Kidney (tissue), 14 donors: ENCODE data around the gene SLC41A2. TPM values are rescaled to one million over a fixed set of nuclear protein-coding genes. Genes with fewer than 3 reads are reported as not detected.

ENCODE experiments used
- DNase-seq, 5 donors: peaks; one replicate each; pipeline ENCODE4 v3.0.0-alpha.2; 2013 to 2020
- FAIRE-seq: peaks from 2 replicates; lab custom pipeline; 2012; peaks lifted over from hg19 to GRCh38; lab: Jason Lieb, UNC
- H3K27ac ChIP-seq, 2 donors: one replicate each; pipeline ENCODE4 v1.7.0; 2013; ENCODE audit warnings: low read depth in 2 of 2, low read length in 2 of 2, inconsistent platforms in 1 of 2
- H3K27me3 ChIP-seq: one replicate; pipeline ENCODE4 v1.7.1; 2013; ENCODE audit warnings: low read length, inconsistent platforms; ENCODE audit not compliant: control insufficient read depth, insufficient read depth
- H3K36me3 ChIP-seq, 3 donors: one replicate each; pipeline versions ENCODE4 v1.7.0 to v1.7.1; 2013; ENCODE audit warnings: low read length in 3 of 3, control low read depth in 1 of 3, inconsistent platforms in 1 of 3; ENCODE audit not compliant: insufficient read depth in 3 of 3, control insufficient read depth in 2 of 3
- H3K4me1 ChIP-seq, 3 donors: one replicate each; pipeline versions ENCODE4 v1.7.0 to v1.7.1; 2013; ENCODE audit warnings: low read length in 3 of 3, inconsistent platforms in 1 of 3, low read depth in 1 of 3; ENCODE audit not compliant: control insufficient read depth in 2 of 3, insufficient read depth in 2 of 3
- H3K4me3 ChIP-seq, 3 donors: one replicate each; pipeline versions ENCODE4 v1.7.0 to v1.8.1; 2013; ENCODE audit warnings: low read length in 3 of 3, control low read depth in 1 of 3, inconsistent platforms in 1 of 3
- H3K9ac ChIP-seq, 3 donors: one replicate each; pipeline versions ENCODE4 v1.7.0 to v1.7.1; 2013; ENCODE audit warnings: low read length in 3 of 3, control low read depth in 1 of 3, inconsistent platforms in 1 of 3
- H3K9me3 ChIP-seq, 3 donors: one replicate each; pipeline versions ENCODE4 v1.7.0 to v1.7.1; 2013; ENCODE audit warnings: low read length in 3 of 3, control low read depth in 1 of 3, inconsistent platforms in 1 of 3; ENCODE audit not compliant: control insufficient read depth in 2 of 3, insufficient read depth in 1 of 3
- CTCF ChIP-seq: IDR thresholded peaks from 3 replicates; pipeline ENCODE4 v1.5.1; 2012; ENCODE audit warnings: mild to moderate bottlenecking, moderate library complexity, borderline replicate concordance; ENCODE audit not compliant: insufficient read depth; ENCODE audit errors: extremely low read depth
- intact Hi-C: fragments of 100-400 bp; cut with DNase I; formaldehyde crosslinking; loops from one replicate; pipeline ENCODE4 v1.11.1; 2022
- polyA plus RNA-seq: library from polyadenylated mRNA; stranded (reverse); fragments of 350-450 nt; fragmentation: Illumina TruSeq; extraction: RNeasy Lipid Tissue Mini Kit (QIAGEN cat#74804); gene quantifications from one replicate; pipeline ENCODE4 v1.2.3, GENCODE V29; 2014; ENCODE audit warnings: low read depth, low replicate concordance; ENCODE audit not compliant: insufficient read depth
- total RNA-seq: library from RNA; stranded (reverse); fragmentation: NEBNext Ultra II Directional; extraction: Animal tissue kit (Norgen Biotek cat#: 25700); gene quantifications from one replicate; pipeline ENCODE4 v1.2.1, GENCODE V29; 2021
- donor health status: control.
- donor health status: control.
- donor health status: control.
- donor health status: control.
- donor health status: control.
- donor health status: DM: yes; HTN: yes; CAD: no.
- donor health status: Normal renal cell carcinoma (clear cell type).

The SLC41A2 gene
- total and polyA plus RNA-seq, 2 donors from 2014 or later: 3.2 to 27.6 TPM

GRCh38 chr12:104935886-104936285, 22.2 kb downstream of the SLC41A2 start:
- H3K4me3 ChIP-seq: no peak overlapping the region
- H3K9ac ChIP-seq: no peak overlapping the region
- no peaks in the 10 kb centered on the region for H3K9me3 ChIP-seq
- no peaks in the 10 kb centered on the region for H3K27me3 ChIP-seq
- DNase-seq (no peak), FAIRE-seq (no peak)
- no peaks in the 10 kb centered on the region for H3K36me3 ChIP-seq
- intact Hi-C loops: no loop called here
- TF ChIP-seq CTCF: no peak
- no peak overlapping the region for H3K27ac ChIP-seq
- H3K4me1 ChIP-seq: no peaks in the 10 kb centered on the region

GRCh38 chr12:104933778-104934177, 24.3 kb downstream of the SLC41A2 start:
- FAIRE-seq: no peak
- no peak overlapping the region for H3K4me3 ChIP-seq
- TF ChIP-seq CTCF: no peak

GRCh38 chr12:104933128-104933527, 25.0 kb downstream of the SLC41A2 start:
- FAIRE-seq: no peak
- TF ChIP-seq CTCF: no peak
- no peaks in the 10 kb centered on the region for H3K4me1 ChIP-seq
- H3K27me3 ChIP-seq: no peaks in the 10 kb centered on the region
- intact Hi-C loops: no loop called here
- H3K36me3 ChIP-seq: no peaks in the 10 kb centered on the region
- no peak overlapping the region for H3K27ac ChIP-seq
- H3K9me3 ChIP-seq: no peaks in the 10 kb centered on the region
- no peak overlapping the region for H3K9ac ChIP-seq
- H3K4me3 ChIP-seq: no peak overlapping the region
- DNase-seq: no peak

More at GRCh38 chr12:104933778-104934177, 24.3 kb downstream of the SLC41A2 start:
- Histone ChIP-seq H3K27ac (no peak overlapping the region), H3K27me3 (no peaks in the 10 kb centered on the region), H3K4me1 (no peaks in the 10 kb centered on the region), H3K9me3 (no peaks in the 10 kb centered on the region), H3K36me3 (no peaks in the 10 kb centered on the region), H3K9ac (no peak overlapping the region)
- DNase-seq: no peak
- intact Hi-C loops: no loop called here
